ENCODE measurements around the gene YPEL2.

Gene YPEL2

GRCh38 chr17:59330053-59330942 is 1.2 kb upstream of the YPEL2 start:
- no peak for DNase-seq

GRCh38 chr17:59331929-59332748 is 684 bp downstream of the YPEL2 start:
- no peak for DNase-seq

- no peak for DNase-seq
Measured at GRCh38 chr17:59332749-59333377, 1.4 kb downstream of the YPEL2 start.

- DNase-seq = no peak
Measured at GRCh38 chr17:59333836-59334235, 2.4 kb downstream of the YPEL2 start.

- DNase-seq = no peak
Measured at GRCh38 chr17:59335685-59336084, 4.2 kb downstream of the YPEL2 start.

- DNase-seq = no peak
Measured at GRCh38 chr17:59337741-59338299, 6.4 kb downstream of the YPEL2 start.

GRCh38 chr17:59338498-59338897 is 7.0 kb downstream of the YPEL2 start:
- no peak for DNase-seq

GRCh38 chr17:59341922-59342321 is 10.5 kb downstream of the YPEL2 start:
- no peak for DNase-seq

- no peak for DNase-seq
Measured at GRCh38 chr17:59342681-59343131, 11.3 kb downstream of the YPEL2 start.

- no peak for DNase-seq
Measured at GRCh38 chr17:59345476-59345875, 14.0 kb downstream of the YPEL2 start.

- DNase-seq = no peak
Measured at GRCh38 chr17:59346341-59346740, 14.9 kb downstream of the YPEL2 start.

GRCh38 chr17:59346876-59347407 is 15.5 kb downstream of the YPEL2 start:
- no peak for DNase-seq

GRCh38 chr17:59347975-59348391 is 16.5 kb downstream of the YPEL2 start:
- DNase-seq = no peak

GRCh38 chr17:59349178-59349577 is 17.7 kb downstream of the YPEL2 start:
- no peak for DNase-seq

- DNase-seq = no peak
Measured at GRCh38 chr17:59353106-59353854, 21.8 kb downstream of the YPEL2 start.

- DNase-seq = no peak
Measured at GRCh38 chr17:59353936-59354755, 22.7 kb downstream of the YPEL2 start.

GRCh38 chr17:59355030-59355701 is 23.7 kb downstream of the YPEL2 start:
- DNase-seq = no peak

- no peak for DNase-seq
Measured at GRCh38 chr17:59355702-59356325, 24.4 kb downstream of the YPEL2 start.

- DNase-seq = no peak
Measured at GRCh38 chr17:59356543-59357218, 25.2 kb downstream of the YPEL2 start.
